Activated CD4-positive, alpha-beta T cell treated with anti-CD3 and anti-CD28 coated beads for 36 hours (primary cell): ENCODE results near the gene ARPC4. TPM values are rescaled to one million over a fixed set of nuclear protein-coding genes. Genes with fewer than 3 reads are reported as not detected.

Source experiments
- ATAC-seq: fragments of 200-7000 bp; cut with Tn5 transposase; one replicate; pipeline ENCODE4 v1.10.0; 2021; ENCODE audit warnings: mild to moderate bottlenecking, moderate library complexity
- CTCF ChIA-PET: fragments of 350-600 bp; sonication (Branson Sonifier 250); formaldehyde crosslinking; loops from one replicate; lab custom pipeline; 2021; ENCODE audit warnings: antibody characterized with exemption; lab: Charles Lee
- POLR2A ChIA-PET: fragments of 350-600 bp; sonication (Branson Sonifier 250); formaldehyde crosslinking; loops from one replicate; lab custom pipeline; 2021; ENCODE audit warnings: antibody characterized with exemption, inconsistent platforms; lab: Charles Lee
- DNase-seq: peaks from one replicate; pipeline ENCODE4 v3.0.0-alpha.2; 2020
- H3K27ac Mint-ChIP-seq: one replicate; pipeline ENCODE4 v1.8.0; 2021; ENCODE audit warnings: mixed read lengths
- H3K27me3 Mint-ChIP-seq: one replicate; pipeline ENCODE4 v1.8.0; 2021; ENCODE audit warnings: mixed read lengths
- H3K36me3 Mint-ChIP-seq: one replicate; pipeline ENCODE4 v1.8.0; 2021; ENCODE audit warnings: low read depth, mixed read lengths
- H3K4me1 Mint-ChIP-seq: one replicate; pipeline ENCODE4 v1.8.0; 2021; ENCODE audit warnings: mixed read lengths
- H3K4me3 Mint-ChIP-seq: one replicate; pipeline ENCODE4 v1.8.0; 2021; ENCODE audit warnings: mild to moderate bottlenecking, moderate library complexity, mixed read lengths
- H3K9me3 Mint-ChIP-seq: one replicate; pipeline ENCODE4 v1.8.0; 2021; ENCODE audit warnings: low read depth, mixed read lengths
- intact Hi-C, 2 experiments: fragments of 100-400 bp; cut with DNase I in 1 of 2; cut with micrococcal nuclease in 1 of 2; formaldehyde crosslinking; loops; one replicate each; pipeline versions ENCODE4 v1.14.2 to v1.15.1; 2022 to 2024; cut with DNase I, micrococcal nuclease
- total RNA-seq, 2 experiments: library from RNA; stranded (reverse); gene quantifications; one replicate each; pipeline ENCODE4 v1.2.3, GENCODE V29; 2021

Gene ARPC4
- total RNA-seq, 2 experiments from 2014 or later, result 164 to 231 TPM

DNA sequence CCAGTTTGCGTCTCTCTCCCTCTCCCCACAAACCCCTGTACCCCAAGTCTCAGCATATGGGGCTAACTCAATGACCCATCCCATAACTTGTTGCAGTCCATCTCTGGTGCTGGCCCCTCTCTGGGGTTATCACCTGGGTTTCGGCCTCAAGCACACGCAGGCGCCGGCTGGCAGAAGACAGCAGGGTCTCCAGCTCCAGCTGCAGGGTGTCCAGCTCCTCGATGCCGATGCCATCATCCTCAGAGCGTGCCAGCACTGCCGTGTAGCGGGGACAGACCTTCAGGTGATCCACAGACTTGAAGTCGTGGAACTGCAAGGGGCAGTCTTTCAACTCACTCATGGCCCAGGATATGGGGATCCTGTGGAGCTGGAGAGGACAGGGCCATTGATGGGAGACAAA lies 1.8 kb upstream of the ARPC4 start:
- no peak for DNase-seq
- Mint-ChIP-seq H3K4me1 (peaks cover 75% of the 10 kb centered on the region), H3K36me3 (peaks cover 71% of the 10 kb centered on the region), H3K27me3 (no peaks in the 10 kb centered on the region), H3K9me3 (no peaks in the 10 kb centered on the region), H3K4me3 (peak overlapping the region; percentile 99), H3K27ac (peak overlapping the region; percentile 100)
- POLR2A ChIA-PET, result interaction anchor here (1.0 kb wide), 2 partner anchors 13 kb away, joined by 3 to 4 read pairs; no protein-coding TSS in a partner anchor
- CTCF ChIA-PET, result interaction anchor here (0.6 to 2.2 kb wide), 6 partner anchors 11 to 64 kb away, joined by 4 to 11 read pairs (median 5); partner anchors contain the start of genes CAMK1 and OGG1
- no peak for ATAC-seq
- intact Hi-C loops, result loop anchor here (5.0 kb wide), 3 partner anchors 101 to 1851 kb away; partner anchors contain the start of genes JAGN1 (in 1 of the 2), SETD5 (in 1 of the 2) and VGLL4 (in 1 of the 2)

- intact Hi-C loops, result loop anchor here (1.0 to 5.0 kb wide), 15 partner anchors 14 to 1850 kb away; partner anchors contain the start of genes BRPF1 (in 2 of the 2), JAGN1 (in 2 of the 2), SETD5 (in 2 of the 2) and CRELD1 (in 1 of the 2)
- Mint-ChIP-seq H3K4me1 (peaks cover 73% of the 10 kb centered on the region), H3K9me3 (no peaks in the 10 kb centered on the region), H3K27ac (peak overlapping the region; percentile 100), H3K27me3 (no peaks in the 10 kb centered on the region), H3K4me3 (peak overlapping the region; percentile 99), H3K36me3 (peaks cover 67% of the 10 kb centered on the region)
- DNase-seq, result no peak
- ChIA-PET POLR2A (interaction anchor here (1.0 to 1.5 kb wide), 7 partner anchors 9 to 395 kb away, joined by 3 to 13 read pairs (median 5); partner anchors contain the start of genes CAMK1 and OGG1), CTCF (interaction anchor here (1.2 to 2.2 kb wide), 6 partner anchors 10 to 65 kb away, joined by 5 to 11 read pairs (median 8); partner anchors contain the start of genes BRPF1 and CAMK1)
- no peak for ATAC-seq
Observed at GRCh38 chr3:9791790-9792404, 985 bp upstream of the ARPC4 start.

DNA sequence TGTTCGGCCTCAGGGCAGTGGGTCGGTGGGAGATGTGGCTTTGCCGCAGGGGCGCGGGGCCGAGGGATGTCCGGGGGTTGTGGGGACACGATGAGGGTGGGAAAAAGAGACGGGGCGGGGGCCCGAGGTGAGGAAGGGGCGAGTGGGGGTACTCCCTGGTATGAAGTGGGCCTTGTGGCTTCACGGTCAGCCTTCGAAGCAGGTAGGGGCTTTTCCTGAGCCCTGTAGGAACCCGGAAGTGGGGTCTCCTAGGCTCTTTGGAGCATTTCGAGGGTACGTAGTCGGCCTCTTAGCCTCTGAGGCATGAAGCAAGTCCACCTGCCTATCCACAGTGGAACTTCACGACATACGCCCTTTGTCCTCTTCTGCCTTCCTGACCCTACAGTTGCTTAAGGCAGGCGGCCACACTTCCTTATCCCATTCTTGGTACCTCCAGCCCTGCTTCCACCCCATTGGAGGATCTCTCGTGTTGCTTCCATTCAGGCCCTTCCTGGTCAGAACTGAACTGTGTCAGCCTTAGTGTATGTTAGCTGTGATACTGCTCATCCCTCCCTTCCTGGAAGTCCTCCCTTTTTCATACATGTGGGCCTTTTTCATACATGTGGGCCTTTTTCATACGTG lies 389 bp downstream of the ARPC4 start:
- Mint-ChIP-seq H3K27me3 (no peaks in the 10 kb centered on the region), H3K4me1 (peaks cover 70% of the 10 kb centered on the region), H3K27ac (peak overlapping the region; percentile 100), H3K36me3 (peaks cover 69% of the 10 kb centered on the region), H3K4me3 (peak overlapping the region; percentile 99), H3K9me3 (no peaks in the 10 kb centered on the region)
- peak; percentile 20 for ATAC-seq
- intact Hi-C loops, result loop anchor here (1.0 to 5.0 kb wide), 11 partner anchors 15 to 1849 kb away; partner anchors contain the start of genes CAMK1 (in 1 of the 2), EMC3 (in 1 of the 2), FANCD2 (in 1 of the 2) and JAGN1 (in 1 of the 2)
- ChIA-PET POLR2A (interaction anchor here (0.6 to 1.5 kb wide), 11 partner anchors 11 to 431 kb away, joined by 3 to 13 read pairs (median 5); partner anchors contain the start of genes CAMK1, EMC3, OGG1 and THUMPD3), CTCF (interaction anchor here (0.6 to 2.0 kb wide), 12 partner anchors 11 to 440 kb away, joined by 3 to 11 read pairs (median 4); partner anchors contain the start of gene BRPF1)
- DNase-seq, result peak; percentile 52

- no peaks in the 10 kb centered on the region for H3K9me3 Mint-ChIP-seq
- DNase-seq (no peak), ATAC-seq (no peak)
- intact Hi-C loops, result loop anchor here (5.0 kb wide), 3 partner anchors 98 to 1848 kb away; partner anchors contain the start of genes JAGN1 (in 1 of the 2), SETD5 (in 1 of the 2) and VGLL4 (in 1 of the 2)
- ChIA-PET POLR2A (interaction anchor here (1.5 kb wide), 1 partner anchor 17 kb away, joined by 3 read pairs; no protein-coding TSS in a partner anchor), CTCF (interaction anchor here (2.0 kb wide), 1 partner anchor 67 kb away, joined by 11 read pairs; no protein-coding TSS in a partner anchor)
- H3K36me3 Mint-ChIP-seq, result peaks cover 68% of the 10 kb centered on the region
- no peaks in the 10 kb centered on the region for H3K27me3 Mint-ChIP-seq
- H3K4me1 Mint-ChIP-seq, result peaks cover 62% of the 10 kb centered on the region
- peak overlapping the region; percentile 73 for H3K27ac Mint-ChIP-seq
- H3K4me3 Mint-ChIP-seq, result peak overlapping the region; percentile 99
Observed at GRCh38 chr3:9794400-9794799, 1.5 kb downstream of the ARPC4 start.

- peaks cover 68% of the 10 kb centered on the region for H3K36me3 Mint-ChIP-seq
- CTCF ChIA-PET, result no interaction called here
- H3K9me3 Mint-ChIP-seq, result no peaks in the 10 kb centered on the region
- peak overlapping the region; percentile 88 for H3K27ac Mint-ChIP-seq
- ATAC-seq, result no peak
- DNase-seq, result no peak
- H3K4me1 Mint-ChIP-seq, result peaks cover 54% of the 10 kb centered on the region
- peak overlapping the region; percentile 63 for H3K4me3 Mint-ChIP-seq
- intact Hi-C loops, result no loop called here
- POLR2A ChIA-PET, result interaction anchor here (0.7 to 1.5 kb wide), 3 partner anchors 10 to 35 kb away, joined by 3 to 4 read pairs (median 4); no protein-coding TSS in a partner anchor
- H3K27me3 Mint-ChIP-seq, result no peaks in the 10 kb centered on the region
Observed at GRCh38 chr3:9795207-9795606, 2.3 kb downstream of the ARPC4 start.

DNA sequence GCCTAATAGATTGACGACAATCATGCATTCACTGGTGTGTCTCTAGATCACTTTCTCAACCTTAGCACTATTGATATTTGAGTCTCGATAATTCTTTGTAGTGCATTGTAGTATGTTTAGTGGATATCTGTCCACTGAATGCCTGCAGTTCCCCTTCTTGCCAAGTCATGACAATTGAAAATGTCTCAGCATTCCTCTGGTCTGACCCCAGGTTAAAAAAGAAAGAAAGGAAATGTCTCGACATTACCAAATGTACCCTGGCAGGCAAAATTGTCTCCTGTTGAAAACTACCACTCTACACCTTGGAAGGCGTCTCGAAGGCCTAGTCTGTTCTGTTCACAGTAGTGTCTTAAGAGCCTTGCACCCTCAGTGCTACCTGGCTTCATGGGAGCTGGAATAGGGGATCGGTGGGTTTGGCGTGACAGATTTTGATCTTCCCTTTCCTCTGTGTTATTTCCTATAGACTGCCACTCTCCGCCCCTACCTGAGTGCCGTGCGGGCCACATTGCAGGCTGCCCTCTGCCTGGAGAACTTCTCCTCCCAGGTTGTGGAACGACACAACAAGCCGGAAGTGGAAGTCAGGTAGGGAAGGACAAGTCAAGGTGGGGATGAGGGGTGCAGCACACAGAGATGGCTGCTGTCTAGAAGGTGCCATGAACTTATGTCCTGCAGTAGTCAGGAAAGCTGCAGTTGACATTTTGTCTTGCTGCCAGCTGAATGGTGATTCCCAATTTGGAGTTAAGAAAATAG lies 4.5 kb downstream of the ARPC4 start:
- DNase-seq (no peak), ATAC-seq (no peak)
- peaks cover 67% of the 10 kb centered on the region for H3K36me3 Mint-ChIP-seq
- no peak overlapping the region for H3K4me3 Mint-ChIP-seq
- no peaks in the 10 kb centered on the region for H3K27me3 Mint-ChIP-seq
- peak overlapping the region; percentile 19 for H3K27ac Mint-ChIP-seq
- ChIA-PET CTCF (no interaction called here), POLR2A (no interaction called here)
- H3K4me1 Mint-ChIP-seq, result peaks cover 38% of the 10 kb centered on the region
- intact Hi-C loops, result no loop called here
- H3K9me3 Mint-ChIP-seq, result no peaks in the 10 kb centered on the region

DNA sequence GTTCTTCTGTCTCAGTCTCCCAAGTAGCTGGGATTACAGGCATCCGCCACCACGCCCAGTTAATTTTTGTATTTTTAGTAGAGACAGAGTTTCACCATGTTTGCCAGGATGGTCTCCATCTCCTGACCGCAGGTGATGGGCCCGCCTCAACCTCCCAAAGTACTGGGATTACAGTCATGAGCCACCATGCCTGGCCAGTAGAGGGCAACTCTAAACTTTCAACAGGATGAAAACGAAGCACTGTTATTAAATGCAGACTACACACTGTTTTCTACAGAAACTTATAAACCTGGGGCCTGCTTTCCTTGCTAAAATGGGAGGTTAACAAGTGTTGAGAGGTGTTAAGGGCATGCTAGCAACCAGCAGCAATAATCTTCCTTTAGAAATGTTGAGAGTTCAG lies 7.6 kb downstream of the ARPC4 start:
- ChIA-PET CTCF (interaction anchor here (0.7 to 1.7 kb wide), 3 partner anchors 13 to 23 kb away, joined by 3 to 6 read pairs (median 4); no protein-coding TSS in a partner anchor), POLR2A (no interaction called here)
- ATAC-seq (no peak), DNase-seq (no peak)
- H3K4me3 Mint-ChIP-seq, result no peak overlapping the region
- H3K36me3 Mint-ChIP-seq, result peaks cover 76% of the 10 kb centered on the region
- no peaks in the 10 kb centered on the region for H3K27me3 Mint-ChIP-seq
- no peak overlapping the region for H3K27ac Mint-ChIP-seq
- intact Hi-C loops, result no loop called here
- H3K4me1 Mint-ChIP-seq, result peaks cover 19% of the 10 kb centered on the region
- H3K9me3 Mint-ChIP-seq, result no peaks in the 10 kb centered on the region

DNA sequence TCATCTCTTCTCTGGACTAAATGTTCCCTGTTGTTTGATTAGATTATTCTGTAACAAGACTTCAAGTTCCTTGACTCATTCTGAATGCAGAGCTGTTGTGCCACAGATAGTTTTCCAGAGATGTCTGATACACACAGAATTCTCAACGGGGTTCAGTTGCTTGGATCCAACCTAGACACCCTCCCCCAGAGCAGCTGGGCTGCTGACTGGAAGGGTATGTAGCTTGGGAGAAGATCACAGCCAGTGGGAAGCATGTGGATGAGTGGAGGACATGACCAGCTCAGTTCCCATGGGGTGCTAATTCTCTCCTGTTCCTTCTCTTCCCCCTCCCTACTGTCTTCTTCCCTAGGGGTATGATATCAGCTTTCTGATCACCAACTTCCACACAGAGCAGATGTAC lies 10.6 kb downstream of the ARPC4 start:
- ChIA-PET CTCF (interaction anchor here (0.8 to 1.9 kb wide), 2 partner anchors 11 to 24 kb away, joined by 3 to 6 read pairs; no protein-coding TSS in a partner anchor), POLR2A (interaction anchor here (0.9 kb wide), 1 partner anchor 12 kb away, joined by 3 read pairs; no protein-coding TSS in a partner anchor)
- no peaks in the 10 kb centered on the region for H3K27me3 Mint-ChIP-seq
- ATAC-seq, result no peak
- H3K9me3 Mint-ChIP-seq, result no peaks in the 10 kb centered on the region
- peak overlapping the region; percentile 43 for H3K27ac Mint-ChIP-seq
- no peak for DNase-seq
- intact Hi-C loops, result no loop called here
- peaks cover 17% of the 10 kb centered on the region for H3K4me1 Mint-ChIP-seq
- H3K36me3 Mint-ChIP-seq, result peaks cover 75% of the 10 kb centered on the region
- no peak overlapping the region for H3K4me3 Mint-ChIP-seq

- intact Hi-C loops, result no loop called here
- H3K27ac Mint-ChIP-seq, result no peak overlapping the region
- no peaks in the 10 kb centered on the region for H3K27me3 Mint-ChIP-seq
- no peak for DNase-seq
- ATAC-seq, result no peak
- ChIA-PET CTCF (interaction anchor here (1.0 to 1.9 kb wide), 7 partner anchors 10 to 459 kb away, joined by 3 to 6 read pairs (median 4); partner anchors contain the start of gene CAMK1), POLR2A (interaction anchor here (0.7 to 0.9 kb wide), 2 partner anchors 9 to 17 kb away, joined by 4 read pairs; no protein-coding TSS in a partner anchor)
- H3K4me1 Mint-ChIP-seq, result peaks cover 30% of the 10 kb centered on the region
- peaks cover 75% of the 10 kb centered on the region for H3K36me3 Mint-ChIP-seq
- H3K4me3 Mint-ChIP-seq, result no peak overlapping the region
- H3K9me3 Mint-ChIP-seq, result no peaks in the 10 kb centered on the region
Observed at GRCh38 chr3:9804996-9805395, 12.1 kb downstream of the ARPC4 start.

- Mint-ChIP-seq H3K27me3 (no peaks in the 10 kb centered on the region), H3K27ac (no peak overlapping the region), H3K9me3 (no peaks in the 10 kb centered on the region), H3K4me1 (peaks cover 34% of the 10 kb centered on the region), H3K4me3 (no peak overlapping the region), H3K36me3 (peaks cover 72% of the 10 kb centered on the region)
- DNase-seq (no peak), ATAC-seq (no peak)
- CTCF ChIA-PET, result interaction anchor here (1.1 to 1.2 kb wide), 2 partner anchors 21 to 34 kb away, joined by 3 to 4 read pairs; no protein-coding TSS in a partner anchor
- intact Hi-C loops, result no loop called here
- POLR2A ChIA-PET, result no interaction called here
Observed at GRCh38 chr3:9806137-9806536, 13.3 kb downstream of the ARPC4 start.
